ENCODE results near the gene CTSV.
"Not testable (repeated sequence)": the region's sequence is repeated elsewhere in the genome, so short reads cannot be mapped to it uniquely, and the experiment has no call there.

Gene CTSV

GRCh38 chr9:97038611-97039513 lies at the start of gene CTSV:
TSS of gene CTSV (minus strand) at chr9:97039142. CDS start at chr9:97038043, 1,099 bp downstream.
- H3K9me3 ChIP-seq = no peaks in the 10 kb centered on the region

GRCh38 chr9:97087668-97088215 lies 48.8 kb upstream of the CTSV start:
- not testable (repeated sequence) for H3K27ac ChIP-seq; H3K36me3 ChIP-seq; H3K4me3 ChIP-seq (ENCODE audit: low read depth in 1 of 2, low read length in 1 of 2); H3K4me1 ChIP-seq (ENCODE audit: control insufficient read depth in 1 of 2, insufficient read depth in 1 of 2, low read depth in 1 of 2, low read length in 1 of 2); H3K9me3 ChIP-seq
- H3K27me3 ChIP-seq = peaks cover 77% of the 10 kb centered on the region

More at GRCh38 chr9:97038611-97039513, at the start of gene CTSV:
- Histone ChIP-seq H3K27me3 (peaks cover 98% of the 10 kb centered on the region), H3K36me3 (no peaks in the 10 kb centered on the region), H3K4me1 (ENCODE audit: control insufficient read depth in 1 of 2, insufficient read depth in 1 of 2, low read depth in 1 of 2, low read length in 1 of 2) (peaks cover 11% of the 10 kb centered on the region in 2 experiments), H3K27ac (no peak within 1 kb of the TSS), H3K4me3 (ENCODE audit: low read depth in 1 of 2, low read length in 1 of 2) (peak within 1 kb of the TSS; percentile 63 to 68)
- no peak for TF ChIP-seq CTCF (IDR thresholded peaks at IDR 0.05)

- not testable (repeated sequence) for H3K4me3 ChIP-seq (ENCODE audit: low read depth in 1 of 2, low read length in 1 of 2); H3K36me3 ChIP-seq; H3K9me3 ChIP-seq; H3K4me1 ChIP-seq (ENCODE audit: control insufficient read depth in 1 of 2, insufficient read depth in 1 of 2, low read depth in 1 of 2, low read length in 1 of 2); H3K27ac ChIP-seq
- H3K27me3 ChIP-seq = peaks cover 89% of the 10 kb centered on the region
Observed at GRCh38 chr9:97084562-97084991, 45.6 kb upstream of the CTSV start.

GRCh38 chr9:97078362-97078761 lies 39.4 kb upstream of the CTSV start:
- Histone ChIP-seq H3K9me3 (no peaks in the 10 kb centered on the region), H3K4me3 (ENCODE audit: low read depth in 1 of 2, low read length in 1 of 2) (no peak overlapping the region), H3K27me3 (peaks cover 96% of the 10 kb centered on the region), H3K27ac (no peak overlapping the region), H3K4me1 (ENCODE audit: control insufficient read depth in 1 of 2, insufficient read depth in 1 of 2, low read depth in 1 of 2, low read length in 1 of 2) (no peaks in the 10 kb centered on the region), H3K36me3 (no peaks in the 10 kb centered on the region)
- no peak for TF ChIP-seq CTCF (IDR thresholded peaks at IDR 0.05)

- H3K4me3 ChIP-seq (ENCODE audit: low read depth in 1 of 2, low read length in 1 of 2) = no peak overlapping the region
Observed at GRCh38 chr9:97077452-97078295, 38.7 kb upstream of the CTSV start.

GRCh38 chr9:97076731-97077451 lies 37.9 kb upstream of the CTSV start:
- not testable (repeated sequence) for H3K36me3 ChIP-seq; H3K9me3 ChIP-seq; H3K27ac ChIP-seq; H3K4me1 ChIP-seq (ENCODE audit: control insufficient read depth in 1 of 2, insufficient read depth in 1 of 2, low read depth in 1 of 2, low read length in 1 of 2); H3K4me3 ChIP-seq (ENCODE audit: low read depth in 1 of 2, low read length in 1 of 2)
- H3K27me3 ChIP-seq = peaks cover 99% of the 10 kb centered on the region

More at GRCh38 chr9:97077452-97078295, 38.7 kb upstream of the CTSV start:
- TF ChIP-seq CTCF (IDR thresholded peaks at IDR 0.05) = no peak
- Histone ChIP-seq H3K4me1 (ENCODE audit: control insufficient read depth in 1 of 2, insufficient read depth in 1 of 2, low read depth in 1 of 2, low read length in 1 of 2) (no peaks in the 10 kb centered on the region), H3K36me3 (no peaks in the 10 kb centered on the region), H3K9me3 (no peaks in the 10 kb centered on the region), H3K27me3 (peaks cover 98% of the 10 kb centered on the region), H3K27ac (no peak overlapping the region)
